T-helper 1 cell (primary cell): Measurements from ENCODE around the gene IGFL3.
A peak's percentile ranks its signal among the peaks of the same experiment; 100 is the strongest.
"Not testable (repeated sequence)": the region's sequence is repeated elsewhere in the genome, so short reads cannot be mapped to it uniquely, and the experiment has no call there.

Experiments used
- DNase-seq, 5 donors: peaks; one replicate each; pipeline ENCODE4 v3.0.0-alpha.2; 2012 to 2020

The IGFL3 gene

DNA sequence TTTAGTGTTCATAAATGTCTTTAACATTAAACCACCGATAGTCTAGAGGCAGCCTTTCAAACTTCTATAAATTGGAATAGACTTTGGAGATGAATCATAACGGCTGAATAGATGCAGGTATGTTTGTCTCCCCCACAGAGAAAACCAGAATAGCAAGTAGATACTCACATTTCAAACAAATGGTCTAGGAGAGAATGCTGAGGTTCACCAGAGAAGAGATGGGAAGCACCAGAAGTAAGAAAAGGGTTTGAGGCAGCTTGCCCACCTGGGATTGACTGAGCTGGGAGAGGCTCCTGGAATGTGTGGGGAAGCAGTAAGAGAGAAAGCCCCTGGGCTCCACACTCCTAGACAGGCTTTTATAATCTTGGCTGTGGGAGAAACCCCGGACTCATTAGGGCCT lies 6.4 kb downstream of the IGFL3 start:
- no peak for DNase-seq

DNA sequence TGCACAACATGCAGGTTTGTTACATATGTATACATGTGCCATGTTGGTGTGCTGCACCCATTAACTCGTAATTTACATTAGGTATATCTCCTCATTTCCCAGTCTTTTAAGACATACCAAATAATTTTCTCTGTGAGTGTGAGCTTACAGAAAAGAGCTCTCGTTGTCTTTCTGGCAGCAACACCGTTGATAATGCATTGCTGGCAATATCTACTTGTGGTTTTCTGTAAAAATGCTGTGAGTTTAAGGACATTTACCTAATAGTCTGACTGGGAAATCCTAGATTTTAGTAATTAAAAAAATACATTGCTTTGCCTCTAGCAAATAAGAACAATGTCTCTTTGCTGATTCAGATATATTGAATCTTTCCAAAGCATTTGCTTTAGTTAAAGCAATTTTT lies 8.4 kb downstream of the IGFL3 start:
- DNase-seq: no peak

DNA sequence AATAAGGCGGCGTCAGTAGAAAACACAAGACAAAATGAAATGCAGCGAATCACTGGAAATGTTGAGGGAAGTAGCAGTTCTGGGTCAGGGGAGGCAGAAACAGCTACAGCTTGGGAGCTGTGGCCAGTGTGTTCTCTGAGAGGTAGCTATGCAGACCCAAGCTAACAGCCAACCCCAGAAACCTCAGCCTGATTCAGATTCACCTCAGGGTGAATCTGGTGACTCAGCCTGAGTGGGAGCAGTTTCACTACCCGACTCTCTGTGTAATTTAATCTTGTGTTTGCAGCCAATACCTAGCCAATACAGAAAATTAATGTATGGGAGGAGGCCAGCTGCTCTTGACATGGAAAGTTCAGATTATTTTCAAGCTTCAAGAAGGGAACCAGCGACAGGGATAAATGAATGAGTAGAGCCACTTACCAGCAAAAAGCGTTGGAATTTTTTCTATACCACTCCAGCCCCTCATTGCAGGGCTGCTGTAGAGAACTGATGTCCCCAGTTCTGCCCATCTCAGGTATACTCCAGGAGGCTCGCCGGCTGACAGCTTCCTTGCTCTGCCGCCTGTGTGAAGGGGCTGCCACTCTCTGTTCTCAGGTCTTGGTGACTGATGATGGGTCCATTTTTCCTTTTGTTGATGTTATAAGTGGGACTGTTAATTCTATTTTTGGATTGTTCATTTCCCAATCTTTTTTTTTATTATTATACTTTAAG lies 8.9 kb downstream of the IGFL3 start:
- DNase-seq: peak in 1 of 5 donors; percentile 15

- no peak for DNase-seq
Measured at GRCh38 chr19:46113726-46114125, 10.8 kb downstream of the IGFL3 start.

GRCh38 chr19:46112527-46112926 lies 12.0 kb downstream of the IGFL3 start:
- no peak for DNase-seq

DNA sequence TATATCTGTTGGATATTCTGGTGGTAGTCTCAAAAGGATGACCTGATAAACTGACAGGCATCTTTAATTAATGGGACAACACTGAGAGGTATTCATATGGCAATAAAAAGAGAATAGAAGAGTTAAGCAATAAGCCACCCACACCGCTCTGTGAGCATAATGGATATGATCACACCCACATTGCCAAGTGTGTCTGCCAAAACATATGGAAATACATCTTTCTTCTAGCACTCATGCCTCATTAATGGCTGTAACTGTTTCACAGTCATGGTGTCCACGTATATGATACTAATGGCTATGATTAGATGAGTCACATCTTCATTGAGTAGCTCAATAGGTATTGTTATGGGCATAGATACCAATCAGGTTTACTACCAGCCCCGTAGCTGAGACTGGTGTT lies 13.1 kb downstream of the IGFL3 start:
- DNase-seq: no peak

- no peak for DNase-seq
Measured at GRCh38 chr19:46109876-46110275, 14.6 kb downstream of the IGFL3 start.

GRCh38 chr19:46107371-46107770 lies 17.1 kb downstream of the IGFL3 start:
- DNase-seq: no peak

DNA sequence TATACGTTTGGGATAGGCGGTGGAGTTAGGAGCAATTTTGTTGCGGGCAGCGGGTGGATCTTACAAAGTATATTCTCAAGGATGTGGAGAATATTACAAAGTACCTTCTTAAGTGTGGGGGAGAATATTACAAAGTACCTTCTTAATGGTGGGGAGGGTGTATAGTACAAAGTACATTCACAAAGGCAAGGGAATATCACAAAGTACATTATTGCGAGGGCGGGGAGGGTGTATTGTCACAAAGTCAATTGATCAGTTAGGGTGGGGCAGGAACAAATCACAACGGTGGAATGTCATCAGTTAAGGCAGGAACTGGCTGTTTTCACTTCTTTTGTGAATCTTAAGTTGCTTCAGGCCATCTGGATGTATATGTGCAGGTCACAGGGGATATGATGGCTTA lies 22.2 kb downstream of the IGFL3 start:
- DNase-seq: not testable (repeated sequence)

DNA sequence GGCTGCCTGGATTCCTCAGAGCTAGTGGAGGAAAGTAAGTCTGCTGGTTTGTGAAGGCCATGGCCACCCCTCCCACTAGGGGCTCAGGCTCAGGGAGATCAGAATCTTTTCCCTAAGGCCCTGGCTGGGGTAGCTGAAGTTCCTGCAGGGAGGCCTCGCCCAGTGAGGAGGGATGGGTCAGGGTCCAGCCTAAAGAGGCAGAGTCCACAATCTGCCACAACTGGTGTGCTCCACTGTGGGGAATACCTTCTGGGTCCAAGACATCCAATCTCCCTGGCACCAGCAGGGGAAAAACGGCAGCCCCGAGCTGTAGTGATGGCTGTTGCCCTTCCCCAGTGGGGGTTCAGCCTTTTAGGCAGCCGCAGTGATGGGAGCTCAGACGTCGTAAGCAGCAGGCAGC lies 23.2 kb downstream of the IGFL3 start:
- no peak for DNase-seq

DNA sequence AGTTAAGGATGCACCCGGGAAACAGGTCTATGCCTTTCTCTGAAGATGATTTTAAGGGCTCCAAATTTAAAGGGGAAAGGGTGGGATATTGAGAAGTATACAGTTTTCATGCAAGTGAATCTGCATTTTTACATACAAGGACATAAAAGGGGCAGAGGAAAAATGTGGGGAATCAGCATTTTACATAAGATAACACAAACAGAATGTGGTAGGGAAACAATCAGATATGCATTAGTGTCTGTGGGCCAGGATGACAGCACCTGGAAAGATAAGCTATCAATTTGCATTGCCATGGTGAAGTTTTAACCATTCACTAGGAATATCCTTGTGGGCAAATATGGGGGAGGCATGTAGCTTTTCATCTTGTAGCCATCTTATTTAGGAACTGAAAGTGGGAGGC lies 24.1 kb downstream of the IGFL3 start:
- DNase-seq: no peak

GRCh38 chr19:46090444-46090843 lies 34.0 kb downstream of the IGFL3 start:
- no peak for DNase-seq

- DNase-seq: no peak
Measured at GRCh38 chr19:46089432-46089831, 35.1 kb downstream of the IGFL3 start.

- DNase-seq: no peak
Measured at GRCh38 chr19:46088101-46088500, 36.4 kb downstream of the IGFL3 start.

DNA sequence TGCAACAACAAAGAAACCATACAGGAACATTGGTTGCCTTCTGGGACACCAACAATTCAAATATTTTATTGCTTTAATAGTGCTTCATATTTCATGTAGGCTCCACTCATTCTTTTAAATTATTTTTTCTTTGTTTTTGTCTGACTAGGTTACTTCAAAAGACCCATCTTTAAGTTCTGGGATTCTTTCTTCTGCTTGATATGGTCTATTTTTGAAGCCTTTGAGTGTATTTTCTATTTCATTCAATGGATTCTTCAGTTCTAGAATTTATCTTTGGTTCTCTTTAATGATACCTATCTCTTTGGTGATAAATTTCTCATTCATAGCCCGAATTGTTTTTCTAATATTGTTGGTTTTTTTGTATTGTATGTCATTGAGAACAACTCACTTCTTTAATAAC lies 38.6 kb downstream of the IGFL3 start:
- no peak for DNase-seq

- DNase-seq: no peak
Measured at GRCh38 chr19:46082728-46083050, 41.8 kb downstream of the IGFL3 start.

DNA sequence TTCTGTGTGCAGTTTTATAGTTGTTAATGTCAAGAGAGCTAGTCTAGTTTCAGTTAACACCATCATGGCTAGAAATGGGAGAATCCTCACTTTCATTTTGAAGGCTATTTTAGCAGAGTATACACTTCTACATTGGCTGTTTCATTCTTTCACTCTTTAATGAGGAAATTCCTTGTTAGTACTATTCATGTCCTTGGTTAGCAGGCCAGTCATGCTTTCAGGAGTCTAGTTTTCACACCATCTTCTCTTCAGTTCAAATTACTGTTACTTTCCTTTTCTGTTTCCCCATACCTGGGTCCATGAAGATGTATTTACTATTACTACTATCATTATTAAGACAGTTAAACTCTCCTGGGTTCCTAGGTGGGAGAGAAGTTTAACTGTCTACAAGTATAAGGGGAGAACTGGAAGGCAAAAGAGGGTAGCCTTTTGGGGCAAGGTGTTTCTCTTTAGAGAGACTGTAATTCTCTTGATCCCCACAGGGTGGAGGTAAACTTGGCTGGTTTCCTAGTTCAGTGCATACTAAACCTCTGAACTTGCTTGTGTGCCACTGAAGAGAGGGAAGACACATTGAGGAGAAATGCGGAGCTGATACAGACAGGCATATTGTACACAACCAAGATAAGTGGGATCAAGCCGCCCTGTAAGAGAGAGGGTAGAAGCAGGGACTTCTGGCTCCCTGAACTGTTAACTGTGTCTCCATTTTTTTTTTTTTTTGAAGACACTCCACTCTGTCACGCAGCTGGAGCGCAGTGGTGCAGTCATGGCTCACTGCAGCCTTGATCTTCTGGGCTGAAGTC lies 42.4 kb downstream of the IGFL3 start:
- DNase-seq: peak in 2 of 5 donors; percentile 2 to 5

DNA sequence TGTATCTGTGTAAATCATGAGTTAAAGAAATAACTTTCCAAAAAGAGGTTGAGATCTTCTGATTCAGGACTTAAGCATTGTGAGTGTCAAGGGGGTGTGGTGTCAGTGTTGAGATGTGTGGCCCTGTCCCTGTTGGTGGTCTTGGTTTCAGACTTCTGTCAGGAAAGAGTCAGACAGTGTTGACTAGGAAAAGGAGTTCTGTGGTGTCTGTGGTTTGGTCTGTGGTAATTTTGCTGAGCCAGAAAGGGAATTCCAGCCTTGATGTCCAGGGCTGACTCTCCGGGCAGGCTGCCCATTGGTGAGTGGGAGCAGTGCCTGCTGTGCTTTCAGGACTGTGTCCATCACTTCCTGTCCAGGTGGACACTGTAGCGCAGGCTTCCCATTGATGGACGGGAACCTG lies 43.9 kb downstream of the IGFL3 start:
- no peak for DNase-seq

GRCh38 chr19:46079576-46079975 lies 44.9 kb downstream of the IGFL3 start:
- no peak for DNase-seq

- peak in 1 of 5 donors; percentile 5 for DNase-seq
Measured at GRCh38 chr19:46078573-46079332, 45.7 kb downstream of the IGFL3 start.

DNA sequence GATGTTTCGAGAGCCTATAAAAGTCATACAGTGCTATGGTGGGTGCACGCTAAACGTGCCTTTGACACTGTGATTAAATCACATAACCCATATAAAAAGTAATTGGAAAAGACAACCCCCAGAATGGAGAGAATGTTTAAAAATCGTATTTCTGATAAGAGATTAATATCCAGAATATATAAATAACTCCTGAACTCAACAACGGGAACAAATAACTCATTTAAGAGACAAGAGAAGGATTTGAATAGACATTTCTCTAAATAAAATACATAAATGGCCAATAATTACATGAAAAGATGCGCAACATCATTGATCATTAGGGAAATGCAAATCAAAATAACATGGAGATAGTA lies 46.7 kb downstream of the IGFL3 start:
- DNase-seq: no peak

- peak in 2 of 5 donors; percentile 4 to 11 for DNase-seq
Measured at GRCh38 chr19:46076951-46077814, 47.3 kb downstream of the IGFL3 start.
